Measurements from ENCODE around the gene DNAJC16. TPM values are rescaled to one million over a fixed set of nuclear protein-coding genes. Genes with fewer than 3 reads are reported as not detected.
A peak's percentile ranks its signal among the peaks of the same experiment; 100 is the strongest.
"Not testable (repeated sequence)": the region's sequence is repeated elsewhere in the genome, so short reads cannot be mapped to it uniquely, and the experiment has no call there.

DNAJC16 gene
- polyA plus RNA-seq, 1 donor (not counting 4 experiments of a cell fraction or from before 2014, with no cell fraction given), result 13.7 TPM

DNA sequence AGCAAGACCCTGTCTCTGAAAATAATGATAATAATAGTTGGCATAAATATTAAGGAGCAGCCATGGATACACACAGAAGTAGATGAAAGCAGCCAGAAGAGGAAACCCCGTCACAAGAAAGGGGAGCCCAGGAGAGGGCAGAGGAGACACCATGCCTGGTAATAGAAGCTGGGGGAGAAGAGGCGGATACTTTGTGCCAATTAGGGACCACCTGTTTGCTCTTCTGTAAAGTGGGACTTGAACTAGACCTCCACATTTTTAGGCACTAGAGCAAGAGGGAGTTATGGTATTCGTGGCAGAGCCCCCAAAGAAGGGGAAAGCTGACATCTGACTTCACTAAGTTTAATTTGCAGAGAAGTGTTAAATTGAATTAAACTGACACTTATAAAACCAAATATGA lies 38.3 kb upstream of the DNAJC16 start:
- DNase-seq (ENCODE audit: low read depth, low spot score) (no peak), FAIRE-seq (no peak)
- no peaks in the 10 kb centered on the region for H3K9me1 ChIP-seq (ENCODE audit: control insufficient read depth, extremely low read depth, insufficient read depth, low read length)
- no peak overlapping the region for H3K9ac ChIP-seq (ENCODE audit: control insufficient read depth, extremely low read depth, insufficient read depth, low read length)
- no peaks in the 10 kb centered on the region for H3K79me2 ChIP-seq (ENCODE audit: control insufficient read depth, insufficient read depth, low read length)
- no peak overlapping the region for H3K4me2 ChIP-seq (ENCODE audit: control insufficient read depth, extremely low read depth, insufficient read depth, low read depth, low read length)
- dilution Hi-C loops (cut with MboI; ENCODE audit: extremely low pct_ligation_motif_present, low sequenced_read_pairs), result no loop called here
- H3K27ac ChIP-seq (ENCODE audit: control insufficient read depth, insufficient read depth, low read length), result no peak overlapping the region
- peaks cover 5% of the 10 kb centered on the region for H3K4me1 ChIP-seq (ENCODE audit: control insufficient read depth, extremely low read depth, insufficient read depth, low read length)
- TF ChIP-seq EZH2 (IDR thresholded peaks at IDR 0.05; ENCODE audit: low read length), result no peak
- TF ChIP-seq, protein P1, sequence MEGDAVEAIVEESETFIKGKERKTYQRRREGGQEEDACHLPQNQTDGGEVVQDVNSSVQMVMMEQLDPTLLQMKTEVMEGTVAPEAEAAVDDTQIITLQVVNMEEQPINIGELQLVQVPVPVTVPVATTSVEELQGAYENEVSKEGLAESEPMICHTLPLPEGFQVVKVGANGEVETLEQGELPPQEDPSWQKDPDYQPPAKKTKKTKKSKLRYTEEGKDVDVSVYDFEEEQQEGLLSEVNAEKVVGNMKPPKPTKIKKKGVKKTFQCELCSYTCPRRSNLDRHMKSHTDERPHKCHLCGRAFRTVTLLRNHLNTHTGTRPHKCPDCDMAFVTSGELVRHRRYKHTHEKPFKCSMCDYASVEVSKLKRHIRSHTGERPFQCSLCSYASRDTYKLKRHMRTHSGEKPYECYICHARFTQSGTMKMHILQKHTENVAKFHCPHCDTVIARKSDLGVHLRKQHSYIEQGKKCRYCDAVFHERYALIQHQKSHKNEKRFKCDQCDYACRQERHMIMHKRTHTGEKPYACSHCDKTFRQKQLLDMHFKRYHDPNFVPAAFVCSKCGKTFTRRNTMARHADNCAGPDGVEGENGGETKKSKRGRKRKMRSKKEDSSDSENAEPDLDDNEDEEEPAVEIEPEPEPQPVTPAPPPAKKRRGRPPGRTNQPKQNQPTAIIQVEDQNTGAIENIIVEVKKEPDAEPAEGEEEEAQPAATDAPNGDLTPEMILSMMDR (optimal IDR thresholded peaks at IDR 0.05 in 1 of 3, IDR thresholded peaks at IDR 0.05 in 1 of 3, conservative IDR thresholded peaks at IDR 0.05 in 1 of 3; ENCODE audit: extremely low read depth in 1 of 3, insufficient read depth in 2 of 3, low read length in 3 of 3), result no peak
- no peaks in the 10 kb centered on the region for H3K36me3 ChIP-seq (ENCODE audit: control insufficient read depth in 2 of 2, extremely low read depth in 1 of 2, insufficient read depth in 2 of 2, low read length in 2 of 2)
- no peak overlapping the region for H2AFZ ChIP-seq (ENCODE audit: control insufficient read depth, low read length)
- no peaks in the 10 kb centered on the region for H3K27me3 ChIP-seq (ENCODE audit: control insufficient read depth, extremely low read depth, insufficient read depth, low read length)
- no peaks in the 10 kb centered on the region for H3K9me3 ChIP-seq (ENCODE audit: control insufficient read depth, low read depth, low read length)
- no peak overlapping the region for H3K4me3 ChIP-seq (ENCODE audit: control insufficient read depth in 2 of 3, extremely low read depth in 1 of 3, insufficient read depth in 2 of 3, low read depth in 1 of 3, low read length in 3 of 3)
- no peaks in the 10 kb centered on the region for H4K20me1 ChIP-seq (ENCODE audit: control insufficient read depth, extremely low read depth, insufficient read depth, low read length)

DNA sequence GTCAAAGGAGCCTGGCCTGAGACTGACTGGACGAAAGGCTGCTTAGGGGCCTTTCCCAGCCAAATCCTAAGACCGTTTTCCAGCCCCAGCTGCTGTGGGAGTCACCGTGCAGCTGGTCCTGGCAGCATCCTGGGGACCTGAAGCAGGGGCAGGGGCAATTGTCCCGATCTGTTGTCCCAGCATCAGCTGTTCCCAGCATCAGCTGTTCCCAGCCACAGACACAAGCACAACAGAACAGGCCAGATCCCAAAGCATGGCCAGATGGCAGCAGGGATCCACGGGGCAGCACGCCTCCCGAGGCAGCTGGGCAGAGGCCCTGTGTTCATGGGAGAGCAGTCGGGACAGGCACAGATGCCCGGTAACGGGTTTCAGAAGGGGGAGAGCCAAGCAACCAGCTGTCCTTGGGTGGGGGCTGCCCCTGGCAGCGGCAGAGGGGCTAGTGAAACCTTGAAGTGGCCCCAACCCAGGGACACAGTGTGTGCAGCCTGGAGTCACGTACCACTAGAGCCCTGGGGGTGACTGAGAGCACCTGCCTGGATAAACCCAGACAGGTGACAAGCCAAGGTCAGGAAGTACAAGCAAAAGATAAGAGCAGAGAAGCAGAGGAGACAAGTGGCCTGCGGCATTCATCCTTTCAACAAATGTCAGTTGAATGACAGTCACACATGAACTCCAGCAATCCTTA lies 37.5 kb upstream of the DNAJC16 start:
- Histone ChIP-seq H4K20me1 (ENCODE audit: control insufficient read depth, extremely low read depth, insufficient read depth, low read length) (no peaks in the 10 kb centered on the region), H3K27me3 (ENCODE audit: control insufficient read depth, extremely low read depth, insufficient read depth, low read length) (no peaks in the 10 kb centered on the region), H3K4me2 (ENCODE audit: control insufficient read depth, extremely low read depth, insufficient read depth, low read depth, low read length) (no peak overlapping the region), H3K27ac (ENCODE audit: control insufficient read depth, insufficient read depth, low read length) (no peak overlapping the region), H3K4me3 (ENCODE audit: control insufficient read depth in 2 of 3, extremely low read depth in 1 of 3, insufficient read depth in 2 of 3, low read depth in 1 of 3, low read length in 3 of 3) (no peak overlapping the region), H3K9me3 (ENCODE audit: control insufficient read depth, low read depth, low read length) (no peaks in the 10 kb centered on the region), H3K36me3 (ENCODE audit: control insufficient read depth in 2 of 2, extremely low read depth in 1 of 2, insufficient read depth in 2 of 2, low read length in 2 of 2) (no peaks in the 10 kb centered on the region), H3K9me1 (ENCODE audit: control insufficient read depth, extremely low read depth, insufficient read depth, low read length) (no peaks in the 10 kb centered on the region), H2AFZ (ENCODE audit: control insufficient read depth, low read length) (no peak overlapping the region), H3K9ac (ENCODE audit: control insufficient read depth, extremely low read depth, insufficient read depth, low read length) (no peak overlapping the region), H3K4me1 (ENCODE audit: control insufficient read depth, extremely low read depth, insufficient read depth, low read length) (peaks cover 4% of the 10 kb centered on the region), H3K79me2 (ENCODE audit: control insufficient read depth, insufficient read depth, low read length) (no peaks in the 10 kb centered on the region)
- FAIRE-seq (no peak), DNase-seq (ENCODE audit: low read depth, low spot score) (no peak)
- dilution Hi-C loops (cut with MboI; ENCODE audit: extremely low pct_ligation_motif_present, low sequenced_read_pairs), result no loop called here
- TF ChIP-seq, protein P1 (optimal IDR thresholded peaks at IDR 0.05 in 1 of 3, IDR thresholded peaks at IDR 0.05 in 1 of 3, conservative IDR thresholded peaks at IDR 0.05 in 1 of 3; ENCODE audit: extremely low read depth in 1 of 3, insufficient read depth in 2 of 3, low read length in 3 of 3), result no peak
- TF ChIP-seq EZH2 (IDR thresholded peaks at IDR 0.05; ENCODE audit: low read length), result no peak

DNA sequence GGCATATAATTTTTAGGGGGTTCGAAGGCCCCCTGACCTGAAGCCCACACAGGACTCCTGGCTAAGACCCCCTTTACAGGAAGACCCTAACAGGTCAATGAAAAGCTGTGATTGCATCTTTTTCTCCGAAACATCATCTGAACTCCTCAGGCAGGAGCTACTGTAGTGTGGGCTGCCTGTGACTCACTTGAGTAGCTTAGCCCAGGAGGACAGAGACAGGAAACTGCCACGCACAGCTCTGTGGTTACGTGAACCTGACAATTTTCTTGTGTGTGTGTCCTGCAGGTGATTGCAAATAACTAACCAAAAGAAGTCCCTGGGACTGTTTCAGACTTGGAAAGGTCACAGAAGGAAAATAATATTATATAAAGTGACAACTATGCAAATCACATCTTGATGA lies 35.6 kb upstream of the DNAJC16 start:
- H3K4me1 ChIP-seq (ENCODE audit: control insufficient read depth, extremely low read depth, insufficient read depth, low read length); H3K9me1 ChIP-seq (ENCODE audit: control insufficient read depth, extremely low read depth, insufficient read depth, low read length); H2AFZ ChIP-seq (ENCODE audit: control insufficient read depth, low read length); DNase-seq (ENCODE audit: low read depth, low spot score); H3K9ac ChIP-seq (ENCODE audit: control insufficient read depth, extremely low read depth, insufficient read depth, low read length); H3K4me2 ChIP-seq (ENCODE audit: control insufficient read depth, extremely low read depth, insufficient read depth, low read depth, low read length); H3K9me3 ChIP-seq (ENCODE audit: control insufficient read depth, low read depth, low read length); H4K20me1 ChIP-seq (ENCODE audit: control insufficient read depth, extremely low read depth, insufficient read depth, low read length); H3K27ac ChIP-seq (ENCODE audit: control insufficient read depth, insufficient read depth, low read length); H3K27me3 ChIP-seq (ENCODE audit: control insufficient read depth, extremely low read depth, insufficient read depth, low read length); dilution Hi-C loops (cut with MboI; ENCODE audit: extremely low pct_ligation_motif_present, low sequenced_read_pairs); H3K36me3 ChIP-seq (ENCODE audit: control insufficient read depth in 2 of 2, extremely low read depth in 1 of 2, insufficient read depth in 2 of 2, low read length in 2 of 2); H3K4me3 ChIP-seq (ENCODE audit: control insufficient read depth in 2 of 3, extremely low read depth in 1 of 3, insufficient read depth in 2 of 3, low read depth in 1 of 3, low read length in 3 of 3); H3K79me2 ChIP-seq (ENCODE audit: control insufficient read depth, insufficient read depth, low read length): not testable (repeated sequence)
- peak; percentile 5 for FAIRE-seq

Measured in keratinocyte (primary cell).